HCT116 (cell line): ENCODE measurements around the gene ZBED1.

Experiments used
- CTCF ChIP-seq, 3 experiments: fragments of 200-600 bp in 1 of 3; sonication (generic) in 1 of 3; IDR thresholded peaks in 2 of 3; conservative IDR thresholded peaks in 1 of 3; 2 replicates each; pipeline ENCODE4 v1.5.1; 2012 to 2017; ENCODE audit warnings: low read depth in 2 of 3, low read length in 2 of 3, antibody characterized with exemption in 1 of 3, borderline replicate concordance in 1 of 3, control low read depth in 1 of 3, mild to moderate bottlenecking in 1 of 3, mixed read lengths in 1 of 3, mixed run types in 1 of 3, moderate library complexity in 1 of 3; ENCODE audit not compliant: insufficient read depth in 1 of 3
- EZH2 ChIP-seq: fragments of 200-600 bp; sonication (generic); IDR thresholded peaks from 2 replicates; pipeline ENCODE4 v1.6.1; 2017; ENCODE audit warnings: antibody characterized with exemption, mixed run types
- JUND ChIP-seq: IDR thresholded peaks from 2 replicates; pipeline ENCODE4 v1.6.1; 2012
- POLR2AphosphoS5 ChIP-seq: IDR thresholded peaks from 2 replicates; pipeline ENCODE4 v1.6.1; 2011; ENCODE audit warnings: mild to moderate bottlenecking, low read depth, low read length, moderate library complexity
- ZFX ChIP-seq: fragments of 450-650 bp; IDR thresholded peaks from 2 replicates; pipeline ENCODE4 v1.6.1; 2017
- ZNF274 ChIP-seq: fragments of 200-500 bp; sonication (Bioruptor generic); IDR thresholded peaks from 2 replicates; pipeline ENCODE4 v1.6.1; 2014; ENCODE audit warnings: mild to moderate bottlenecking, low read depth, low read length, inconsistent platforms

- TF ChIP-seq CTCF (IDR thresholded peaks at IDR 0.05 in 2 of 3, conservative IDR thresholded peaks at IDR 0.05 in 1 of 3; ENCODE audit: borderline replicate concordance in 1 of 3, insufficient read depth in 1 of 3, low read depth in 2 of 3, low read length in 2 of 3) = no peak
- no peak for TF ChIP-seq ZNF274
- TF ChIP-seq JUND = no peak
- TF ChIP-seq EZH2 = no peak
- TF ChIP-seq ZFX = no peak
- no peak for TF ChIP-seq POLR2AphosphoS5
Observed at GRCh38 chrX:2513121-2513664, 12.4 kb upstream of the ZBED1 start.
